Mucosa of stomach (tissue), 1 donor: ENCODE results near the gene SYVN1.

Experiments
- H3K27me3 ChIP-seq: one replicate; pipeline ENCODE4 v1.7.0; 2013; ENCODE audit warnings: mild to moderate bottlenecking, low read length; ENCODE audit not compliant: control insufficient read depth, insufficient read depth
- H3K36me3 ChIP-seq: one replicate; pipeline ENCODE4 v1.7.0; 2013; ENCODE audit warnings: low read length; ENCODE audit not compliant: control insufficient read depth, insufficient read depth
- H3K4me1 ChIP-seq: one replicate; pipeline ENCODE4 v1.7.0; 2013; ENCODE audit warnings: mild to moderate bottlenecking, low read length; ENCODE audit not compliant: control insufficient read depth, insufficient read depth
- H3K4me3 ChIP-seq: one replicate; pipeline ENCODE4 v1.7.0; 2013; ENCODE audit warnings: low read length
- H3K9ac ChIP-seq: one replicate; pipeline ENCODE4 v1.7.0; 2013; ENCODE audit warnings: mild to moderate bottlenecking, low read length, moderate library complexity
- H3K9me3 ChIP-seq: one replicate; pipeline ENCODE4 v1.7.0; 2013; ENCODE audit warnings: mild to moderate bottlenecking, low read length, moderate library complexity; ENCODE audit not compliant: control insufficient read depth
- donor health status: Pancreatic carcinoma.

The SYVN1 gene

GRCh38 chr11:65129649-65130441, 4.5 kb downstream of the SYVN1 start:
- Histone ChIP-seq H3K4me3 (no peak overlapping the region), H3K9ac (no peak overlapping the region), H3K36me3 (peaks cover 43% of the 10 kb centered on the region), H3K27me3 (no peaks in the 10 kb centered on the region), H3K9me3 (no peaks in the 10 kb centered on the region), H3K4me1 (peaks cover 19% of the 10 kb centered on the region)

GRCh38 chr11:65128182-65129145, 5.9 kb downstream of the SYVN1 start:
- Histone ChIP-seq H3K4me3 (no peak overlapping the region), H3K4me1 (peaks cover 16% of the 10 kb centered on the region), H3K9ac (no peak overlapping the region), H3K9me3 (no peaks in the 10 kb centered on the region), H3K27me3 (no peaks in the 10 kb centered on the region), H3K36me3 (peaks cover 43% of the 10 kb centered on the region)

GRCh38 chr11:65127473-65128181, 6.7 kb downstream of the SYVN1 start:
- Histone ChIP-seq H3K9ac (no peak overlapping the region), H3K9me3 (no peaks in the 10 kb centered on the region), H3K36me3 (peaks cover 42% of the 10 kb centered on the region)

GRCh38 chr11:65126624-65127274, 7.6 kb downstream of the SYVN1 start:
- no peak overlapping the region for H3K4me3 ChIP-seq
- peaks cover 33% of the 10 kb centered on the region for H3K36me3 ChIP-seq
- H3K4me1 ChIP-seq: peaks cover under 1% of the 10 kb centered on the region
- H3K9me3 ChIP-seq: no peaks in the 10 kb centered on the region
- H3K27me3 ChIP-seq: no peaks in the 10 kb centered on the region
- no peak overlapping the region for H3K9ac ChIP-seq

More at GRCh38 chr11:65127473-65128181, 6.7 kb downstream of the SYVN1 start:
- Histone ChIP-seq H3K4me3 (no peak overlapping the region), H3K4me1 (peaks cover 8% of the 10 kb centered on the region), H3K27me3 (no peaks in the 10 kb centered on the region)

- Histone ChIP-seq H3K36me3 (peaks cover 26% of the 10 kb centered on the region), H3K9ac (no peak overlapping the region), H3K4me1 (peaks cover 10% of the 10 kb centered on the region), H3K27me3 (no peaks in the 10 kb centered on the region), H3K9me3 (no peaks in the 10 kb centered on the region), H3K4me3 (no peak overlapping the region)
Observed at GRCh38 chr11:65125197-65126056, 8.9 kb downstream of the SYVN1 start.

GRCh38 chr11:65124480-65125196, 9.7 kb downstream of the SYVN1 start:
- Histone ChIP-seq H3K9me3 (no peaks in the 10 kb centered on the region), H3K4me1 (peaks cover 11% of the 10 kb centered on the region), H3K27me3 (no peaks in the 10 kb centered on the region), H3K4me3 (no peak overlapping the region), H3K36me3 (peaks cover 27% of the 10 kb centered on the region), H3K9ac (no peak overlapping the region)

GRCh38 chr11:65121865-65122696, 12.2 kb downstream of the SYVN1 start, which contains the start of the genes FAU and MRPL49:
Gene FAU, minus strand, starts transcription at chr11:65122134. Its CDS starts 321 bp downstream, at chr11:65121813.
Gene MRPL49, plus strand, starts transcription at chr11:65122321. Its CDS starts 26 bp downstream, at chr11:65122347.
- Histone ChIP-seq H3K4me1 (peaks cover 11% of the 10 kb centered on the region), H3K9me3 (no peaks in the 10 kb centered on the region)

GRCh38 chr11:65121447-65121864, 12.9 kb downstream of the SYVN1 start:
- Histone ChIP-seq H3K27me3 (no peaks in the 10 kb centered on the region), H3K4me1 (peaks cover 15% of the 10 kb centered on the region), H3K9me3 (no peaks in the 10 kb centered on the region), H3K9ac (peak overlapping the region; percentile 99), H3K4me3 (peak overlapping the region; percentile 82), H3K36me3 (peaks cover 26% of the 10 kb centered on the region)

More at GRCh38 chr11:65121865-65122696, 12.2 kb downstream of the SYVN1 start, which contains the start of the genes FAU and MRPL49:
- Histone ChIP-seq H3K27me3 (no peaks in the 10 kb centered on the region), H3K9ac (peak within 1 kb of the TSS; percentile 99), H3K36me3 (peaks cover 31% of the 10 kb centered on the region), H3K4me3 (peak within 1 kb of the TSS; percentile 82)

- peak overlapping the region; percentile 82 for H3K4me3 ChIP-seq
- H3K9ac ChIP-seq: peak overlapping the region; percentile 99
- H3K27me3 ChIP-seq: no peaks in the 10 kb centered on the region
- no peaks in the 10 kb centered on the region for H3K9me3 ChIP-seq
- peaks cover 26% of the 10 kb centered on the region for H3K36me3 ChIP-seq
- peaks cover 21% of the 10 kb centered on the region for H3K4me1 ChIP-seq
Observed at GRCh38 chr11:65120831-65121230, 13.5 kb downstream of the SYVN1 start.
